ENCODE data around the gene DNM2.

DNA sequence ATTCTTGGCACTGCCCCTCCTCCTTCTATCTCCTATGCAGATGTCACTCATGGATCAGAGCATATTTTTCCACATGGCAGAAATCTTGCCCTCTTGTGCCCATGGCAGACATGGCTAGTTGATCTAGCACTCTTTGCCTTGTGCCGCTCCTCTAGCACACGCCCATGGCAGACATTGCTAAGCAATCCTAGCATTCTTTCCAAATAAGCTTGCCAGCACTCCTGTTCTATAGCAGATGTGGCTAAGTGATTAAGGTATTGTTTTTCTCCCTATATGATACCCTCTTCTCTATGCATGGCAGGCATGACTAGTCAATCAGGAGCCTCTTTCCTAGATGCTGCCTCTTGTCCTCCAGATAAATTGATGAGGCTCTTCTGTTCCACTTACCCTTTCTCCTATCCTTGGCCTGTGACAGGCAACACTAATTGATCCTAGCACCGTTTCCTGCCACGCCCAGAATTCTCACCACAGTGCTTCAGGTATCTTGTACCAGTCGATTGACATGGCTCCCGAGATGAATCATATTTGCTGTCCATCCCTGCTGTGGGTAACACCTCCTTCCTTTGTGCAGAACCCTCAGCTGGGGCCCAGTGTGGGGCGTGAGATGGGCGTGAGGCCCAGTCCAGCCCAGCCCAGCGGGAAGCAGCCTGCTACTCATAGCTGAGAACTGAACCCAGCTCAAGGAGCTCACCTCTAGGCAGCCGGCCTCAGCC is 91.2 kb downstream of the DNM2 start:
- TF ChIP-seq, protein P1, sequence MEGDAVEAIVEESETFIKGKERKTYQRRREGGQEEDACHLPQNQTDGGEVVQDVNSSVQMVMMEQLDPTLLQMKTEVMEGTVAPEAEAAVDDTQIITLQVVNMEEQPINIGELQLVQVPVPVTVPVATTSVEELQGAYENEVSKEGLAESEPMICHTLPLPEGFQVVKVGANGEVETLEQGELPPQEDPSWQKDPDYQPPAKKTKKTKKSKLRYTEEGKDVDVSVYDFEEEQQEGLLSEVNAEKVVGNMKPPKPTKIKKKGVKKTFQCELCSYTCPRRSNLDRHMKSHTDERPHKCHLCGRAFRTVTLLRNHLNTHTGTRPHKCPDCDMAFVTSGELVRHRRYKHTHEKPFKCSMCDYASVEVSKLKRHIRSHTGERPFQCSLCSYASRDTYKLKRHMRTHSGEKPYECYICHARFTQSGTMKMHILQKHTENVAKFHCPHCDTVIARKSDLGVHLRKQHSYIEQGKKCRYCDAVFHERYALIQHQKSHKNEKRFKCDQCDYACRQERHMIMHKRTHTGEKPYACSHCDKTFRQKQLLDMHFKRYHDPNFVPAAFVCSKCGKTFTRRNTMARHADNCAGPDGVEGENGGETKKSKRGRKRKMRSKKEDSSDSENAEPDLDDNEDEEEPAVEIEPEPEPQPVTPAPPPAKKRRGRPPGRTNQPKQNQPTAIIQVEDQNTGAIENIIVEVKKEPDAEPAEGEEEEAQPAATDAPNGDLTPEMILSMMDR (IDR thresholded peaks at IDR 0.05): no peak
- TF ChIP-seq POLR2A (IDR thresholded peaks at IDR 0.05) (no peak), POLR2AphosphoS5 (IDR thresholded peaks at IDR 0.05) (no peak)

Data from suprapubic skin (tissue), 4 donors.